Mucosa of rectum (tissue), 2 donors: ENCODE data around the gene ELAVL2.

Source experiments
- H3K27ac ChIP-seq, 2 donors: one replicate each; pipeline ENCODE4 v1.7.0; 2013; ENCODE audit warnings: inconsistent platforms in 2 of 2, low read depth in 2 of 2, low read length in 2 of 2
- H3K27me3 ChIP-seq, 2 donors: one replicate each; pipeline ENCODE4 v1.7.0; 2013; ENCODE audit warnings: low read length in 2 of 2; ENCODE audit not compliant: control insufficient read depth in 2 of 2, insufficient read depth in 2 of 2
- H3K36me3 ChIP-seq, 2 donors: one replicate each; pipeline ENCODE4 v1.7.0; 2013; ENCODE audit warnings: low read length in 2 of 2; ENCODE audit not compliant: control insufficient read depth in 2 of 2, insufficient read depth in 2 of 2
- H3K4me1 ChIP-seq, 2 donors: one replicate each; pipeline ENCODE4 v1.7.0; 2013; ENCODE audit warnings: low read length in 2 of 2, mild to moderate bottlenecking in 1 of 2; ENCODE audit not compliant: control insufficient read depth in 2 of 2, insufficient read depth in 2 of 2
- H3K4me3 ChIP-seq, 2 donors: one replicate each; pipeline ENCODE4 v1.7.0; 2013; ENCODE audit warnings: low read length in 2 of 2
- H3K9ac ChIP-seq, 2 donors: one replicate each; pipeline ENCODE4 v1.7.0; 2013; ENCODE audit warnings: low read length in 2 of 2, low read depth in 1 of 2, mild to moderate bottlenecking in 1 of 2
- H3K9me3 ChIP-seq, 2 donors: one replicate each; pipeline ENCODE4 v1.7.0; 2013; ENCODE audit warnings: low read length in 2 of 2; ENCODE audit not compliant: control insufficient read depth in 2 of 2
- donor health status: healthy.
- donor health status: Normal muscosa, but diverticular disease.

The ELAVL2 gene

GRCh38 chr9:23796209-23796608, 29.8 kb downstream of the ELAVL2 start:
- Histone ChIP-seq H3K27me3 (no peaks in the 10 kb centered on the region), H3K4me1 (no peaks in the 10 kb centered on the region), H3K27ac (no peak overlapping the region), H3K9me3 (no peaks in the 10 kb centered on the region), H3K36me3 (no peaks in the 10 kb centered on the region), H3K4me3 (no peak overlapping the region), H3K9ac (no peak overlapping the region)

GRCh38 chr9:23790351-23791260, 35.4 kb downstream of the ELAVL2 start:
- Histone ChIP-seq H3K27me3 (no peaks in the 10 kb centered on the region), H3K27ac (no peak overlapping the region), H3K4me1 (no peaks in the 10 kb centered on the region), H3K9me3 (no peaks in the 10 kb centered on the region), H3K9ac (no peak overlapping the region), H3K36me3 (no peaks in the 10 kb centered on the region), H3K4me3 (no peak overlapping the region)

GRCh38 chr9:23789529-23790254, 36.3 kb downstream of the ELAVL2 start:
- no peak overlapping the region for H3K27ac ChIP-seq
- no peaks in the 10 kb centered on the region for H3K9me3 ChIP-seq
- no peaks in the 10 kb centered on the region for H3K4me1 ChIP-seq
- H3K27me3 ChIP-seq = no peaks in the 10 kb centered on the region
- no peak overlapping the region for H3K4me3 ChIP-seq
- no peaks in the 10 kb centered on the region for H3K36me3 ChIP-seq
- no peak overlapping the region for H3K9ac ChIP-seq

- no peaks in the 10 kb centered on the region for H3K36me3 ChIP-seq
- no peaks in the 10 kb centered on the region for H3K27me3 ChIP-seq
Measured at GRCh38 chr9:23784962-23785361, 41.1 kb downstream of the ELAVL2 start.

GRCh38 chr9:23783509-23783908, 42.5 kb downstream of the ELAVL2 start:
- no peaks in the 10 kb centered on the region for H3K9me3 ChIP-seq
- H3K4me1 ChIP-seq = peaks cover 3 to 14% of the 10 kb centered on the region in 2 donors
- H3K27me3 ChIP-seq = no peaks in the 10 kb centered on the region
- no peak overlapping the region for H3K4me3 ChIP-seq
- no peak overlapping the region for H3K27ac ChIP-seq
- no peaks in the 10 kb centered on the region for H3K36me3 ChIP-seq
- H3K9ac ChIP-seq = no peak overlapping the region

More at GRCh38 chr9:23784962-23785361, 41.1 kb downstream of the ELAVL2 start:
- peaks cover 0 to 4% of the 10 kb centered on the region in 2 donors for H3K4me1 ChIP-seq
- no peaks in the 10 kb centered on the region for H3K9me3 ChIP-seq
- H3K9ac ChIP-seq = no peak overlapping the region
- no peak overlapping the region for H3K4me3 ChIP-seq
- H3K27ac ChIP-seq = no peak overlapping the region

GRCh38 chr9:23779220-23779619, 46.8 kb downstream of the ELAVL2 start:
- Histone ChIP-seq H3K9me3 (no peaks in the 10 kb centered on the region), H3K4me3 (peak overlapping the region in 1 of 2 donors; percentile 43)

GRCh38 chr9:23777328-23777727, 48.7 kb downstream of the ELAVL2 start:
- Histone ChIP-seq H3K27me3 (no peaks in the 10 kb centered on the region), H3K9me3 (no peaks in the 10 kb centered on the region), H3K36me3 (no peaks in the 10 kb centered on the region), H3K4me3 (no peak overlapping the region), H3K4me1 (peaks cover 3 to 15% of the 10 kb centered on the region in 2 donors), H3K27ac (no peak overlapping the region), H3K9ac (no peak overlapping the region)

More at GRCh38 chr9:23779220-23779619, 46.8 kb downstream of the ELAVL2 start:
- Histone ChIP-seq H3K27ac (peak overlapping the region; percentile 35), H3K36me3 (no peaks in the 10 kb centered on the region), H3K9ac (peak overlapping the region in 1 of 2 donors; percentile 14), H3K4me1 (peaks cover 3 to 15% of the 10 kb centered on the region in 2 donors), H3K27me3 (no peaks in the 10 kb centered on the region)

- H3K9me3 ChIP-seq = no peaks in the 10 kb centered on the region
- peaks cover 3 to 12% of the 10 kb centered on the region in 2 donors for H3K4me1 ChIP-seq
- H3K27ac ChIP-seq = no peak overlapping the region
- no peaks in the 10 kb centered on the region for H3K36me3 ChIP-seq
- H3K9ac ChIP-seq = no peak overlapping the region
- no peaks in the 10 kb centered on the region for H3K27me3 ChIP-seq
- no peak overlapping the region for H3K4me3 ChIP-seq
Measured at GRCh38 chr9:23775549-23775948, 50.5 kb downstream of the ELAVL2 start.

GRCh38 chr9:23774266-23774665, 51.8 kb downstream of the ELAVL2 start:
- H3K36me3 ChIP-seq = no peaks in the 10 kb centered on the region
- no peaks in the 10 kb centered on the region for H3K27me3 ChIP-seq
- no peak overlapping the region for H3K9ac ChIP-seq
- no peak overlapping the region for H3K27ac ChIP-seq
- H3K4me3 ChIP-seq = no peak overlapping the region
- no peaks in the 10 kb centered on the region for H3K9me3 ChIP-seq
- peaks cover 4 to 10% of the 10 kb centered on the region in 2 donors for H3K4me1 ChIP-seq

GRCh38 chr9:23772385-23772783, 53.7 kb downstream of the ELAVL2 start:
- no peaks in the 10 kb centered on the region for H3K27me3 ChIP-seq
- no peaks in the 10 kb centered on the region for H3K36me3 ChIP-seq
- H3K9me3 ChIP-seq = no peaks in the 10 kb centered on the region
- H3K4me3 ChIP-seq = no peak overlapping the region
- H3K9ac ChIP-seq = no peak overlapping the region
- peaks cover 3 to 5% of the 10 kb centered on the region in 2 donors for H3K4me1 ChIP-seq
- no peak overlapping the region for H3K27ac ChIP-seq
